Skin of body (tissue), 2 donors: Measurements from ENCODE around the gene RBP5. TPM values are rescaled to one million over a fixed set of nuclear protein-coding genes. Genes with fewer than 3 reads are reported as not detected.

ENCODE experiments used
- DNase-seq: peaks from one replicate; lab custom pipeline; 2025; lab: John Stamatoyannopoulos, UW
- total RNA-seq: library from RNA; depleted of rRNA; stranded (reverse); fragments of >200 nt; gene quantifications from one replicate; pipeline ENCODE4 v1.2.3, GENCODE V29; 2014

The RBP5 gene
- total RNA-seq, 1 donor from 2014 or later: 1.4 TPM

DNA sequence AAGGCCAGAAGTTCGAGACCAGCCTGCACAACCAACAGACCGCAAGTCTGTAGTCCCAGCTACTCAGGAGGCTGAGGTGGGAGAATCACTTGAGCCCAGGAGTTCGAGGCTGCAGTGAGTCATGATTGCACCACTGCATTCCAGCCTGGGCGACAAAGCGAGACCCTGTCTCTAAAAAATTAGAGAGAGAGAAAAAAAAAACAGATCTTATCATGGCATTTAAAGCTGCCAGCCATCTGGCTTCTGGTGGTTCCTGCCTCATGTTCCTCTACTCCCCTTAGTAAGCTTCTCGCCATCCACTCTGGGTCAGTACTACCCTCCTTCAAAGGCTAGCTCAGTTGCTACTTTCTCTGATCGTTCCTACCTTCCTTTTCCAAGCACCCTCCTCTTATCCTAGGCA lies 17.5 kb upstream of the RBP5 start:
- DNase-seq: no peak

DNA sequence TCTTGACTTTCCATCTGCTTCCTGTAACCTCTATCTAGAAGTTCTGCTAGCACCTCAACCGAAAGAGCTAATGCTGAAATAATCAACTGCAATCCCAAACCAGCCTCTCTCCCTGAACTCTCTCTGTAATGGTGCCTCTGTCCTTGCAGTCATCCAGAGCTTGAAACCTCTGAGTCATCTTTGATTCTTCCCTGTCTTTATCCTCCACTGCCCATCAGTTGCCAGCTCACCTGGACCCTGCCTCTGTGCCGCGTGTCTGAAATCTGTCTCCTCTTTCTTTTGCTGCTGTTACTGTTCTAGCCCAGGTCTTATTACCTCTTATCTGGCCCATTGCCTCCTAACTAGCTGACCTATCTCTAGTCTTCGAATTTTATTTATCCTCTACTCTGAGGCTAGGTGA lies 17.0 kb upstream of the RBP5 start:
- DNase-seq: no peak

DNA sequence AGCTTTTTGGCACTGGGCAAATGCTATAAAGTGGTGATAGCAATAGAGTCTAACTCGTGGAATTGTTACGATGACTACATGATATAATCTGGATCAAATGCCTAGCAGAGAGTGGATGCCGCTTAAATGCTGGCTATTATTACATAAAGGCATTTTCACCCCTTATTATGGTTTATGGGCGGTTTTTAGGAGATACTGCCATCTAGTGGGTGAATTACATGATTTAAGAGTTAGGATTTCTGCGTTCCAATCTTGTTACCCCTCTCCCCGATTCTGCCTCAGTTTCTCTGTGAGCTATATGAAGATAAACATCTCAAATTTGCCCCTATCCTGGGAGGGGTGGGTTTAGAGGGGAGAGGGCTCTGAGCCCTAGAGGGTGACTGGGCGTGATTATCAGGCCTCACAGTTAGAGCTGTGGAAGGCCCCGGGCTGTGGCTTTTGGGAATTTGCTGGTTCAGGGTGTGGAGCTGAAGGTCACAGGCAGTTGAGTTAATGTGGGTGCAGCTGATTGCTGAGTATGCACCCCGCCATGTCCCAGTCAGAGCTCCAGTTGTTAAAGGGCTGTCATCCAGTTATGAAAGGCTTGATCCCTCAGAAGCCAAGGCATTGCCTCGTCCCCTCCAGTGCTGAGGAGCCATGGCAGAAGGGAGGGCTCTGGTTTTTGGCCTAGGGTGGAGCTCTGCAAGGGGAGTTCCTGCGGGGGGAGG lies 15.9 kb upstream of the RBP5 start:
- DNase-seq: no peak

DNA sequence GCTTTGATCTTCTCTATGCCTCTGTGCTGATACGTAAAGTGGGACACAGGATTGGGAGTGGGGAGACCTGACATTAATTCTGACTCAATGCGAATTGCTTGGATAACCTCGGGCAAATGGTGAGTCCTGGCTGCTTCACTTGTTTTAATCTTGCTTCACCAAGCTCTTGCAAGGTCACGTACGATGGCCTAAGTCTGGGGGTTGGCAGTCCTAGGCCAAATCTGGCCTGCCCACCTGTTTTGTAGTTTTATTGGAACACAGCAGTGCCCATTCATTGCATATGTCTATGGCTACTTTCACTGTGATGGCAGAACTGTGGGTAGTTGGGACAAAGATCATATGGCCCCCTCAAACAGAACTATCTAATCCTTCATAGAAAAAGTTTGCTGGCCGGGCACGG lies 14.9 kb upstream of the RBP5 start:
- no peak for DNase-seq

DNA sequence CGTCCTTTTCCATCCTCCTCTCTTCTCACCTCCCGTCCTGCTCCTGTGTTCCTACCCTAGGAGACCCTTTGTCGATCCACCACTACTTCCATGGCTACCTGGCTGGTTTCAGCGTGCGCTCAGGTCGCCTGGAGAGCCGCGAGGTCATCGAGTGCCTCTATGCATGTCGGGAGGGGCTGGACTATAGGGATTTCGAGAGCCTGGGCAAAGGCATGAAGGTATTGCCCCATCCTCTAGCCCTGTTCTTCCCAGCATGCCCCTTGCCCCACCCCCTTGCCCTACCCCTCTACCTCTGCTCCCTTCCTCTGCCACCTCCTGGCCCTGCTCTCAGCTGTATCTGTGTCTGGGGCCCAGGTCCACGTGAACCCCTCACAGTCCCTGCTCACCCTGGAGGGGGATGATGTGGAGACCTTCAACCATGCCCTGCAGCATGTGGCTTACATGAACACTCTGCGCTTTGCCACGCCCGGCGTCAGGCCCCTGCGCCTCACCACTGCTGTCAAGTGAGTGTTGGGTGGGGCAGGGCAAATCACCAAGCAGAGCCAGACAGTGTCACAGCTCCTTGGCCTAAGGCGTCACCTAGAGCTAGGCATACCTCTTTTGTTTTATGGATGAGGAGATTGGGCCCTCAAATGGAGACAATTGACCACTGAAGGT lies 14.2 kb upstream of the RBP5 start:
- no peak for DNase-seq

DNA sequence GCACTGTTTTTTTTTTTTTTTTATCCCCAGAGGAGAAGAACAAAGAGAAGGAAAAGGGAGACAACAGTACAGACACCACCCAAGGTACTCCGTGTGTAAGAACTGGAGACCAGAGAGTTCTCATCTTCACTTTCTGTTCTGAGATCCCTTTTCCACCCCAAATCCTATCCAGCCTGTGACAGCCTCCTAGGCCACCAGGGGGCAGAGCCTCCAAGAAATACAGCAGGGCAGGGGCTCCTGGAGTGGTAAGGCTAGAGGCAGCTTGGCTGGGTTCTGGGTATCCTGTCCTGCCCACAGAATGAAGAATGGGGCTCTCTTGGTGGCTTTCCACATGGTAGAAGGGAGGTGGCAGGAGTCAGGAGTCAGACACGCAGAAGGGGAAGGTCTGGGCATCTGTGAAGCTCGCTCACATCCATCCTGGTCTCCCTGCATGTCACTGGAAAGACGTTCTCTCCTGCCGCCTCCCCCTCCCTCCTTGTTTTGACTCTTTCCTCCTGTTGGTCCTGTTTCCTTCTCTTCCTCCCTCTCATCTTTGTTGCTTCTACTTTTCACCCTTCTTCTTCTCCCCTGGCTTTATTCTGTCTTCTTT lies 13.5 kb upstream of the RBP5 start:
- DNase-seq: no peak

DNA sequence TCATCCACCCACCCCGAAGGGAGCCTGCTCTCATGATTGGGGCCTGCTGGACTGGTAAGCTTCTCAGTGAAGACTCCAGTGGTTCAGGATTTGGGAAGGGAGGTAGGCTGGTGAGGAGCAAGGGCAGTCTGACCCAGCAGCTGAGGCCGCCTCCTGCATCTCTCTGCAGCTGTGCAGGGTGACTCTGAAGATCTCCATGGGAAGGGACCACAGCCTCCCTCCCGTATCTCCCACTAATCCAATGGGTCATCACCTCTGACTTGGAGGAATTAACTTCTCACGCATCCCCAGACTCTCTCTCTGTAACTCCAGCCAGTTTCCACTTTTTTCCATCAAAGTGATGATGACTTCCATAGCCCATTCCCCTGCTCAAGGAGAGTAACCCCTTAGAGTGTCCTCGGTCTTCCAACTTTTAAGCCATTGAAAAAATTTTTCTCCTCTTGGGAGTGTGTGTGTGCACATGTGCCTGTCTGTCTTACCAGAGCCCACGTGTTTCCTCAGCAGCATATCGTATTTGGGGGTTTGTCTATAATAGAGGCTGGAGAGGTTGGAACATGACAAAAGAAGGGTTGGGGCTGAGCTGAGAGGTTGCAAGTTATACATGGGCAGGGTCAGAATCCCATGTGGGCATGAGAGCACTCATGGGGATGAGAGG lies 12.8 kb upstream of the RBP5 start:
- DNase-seq: no peak

DNA sequence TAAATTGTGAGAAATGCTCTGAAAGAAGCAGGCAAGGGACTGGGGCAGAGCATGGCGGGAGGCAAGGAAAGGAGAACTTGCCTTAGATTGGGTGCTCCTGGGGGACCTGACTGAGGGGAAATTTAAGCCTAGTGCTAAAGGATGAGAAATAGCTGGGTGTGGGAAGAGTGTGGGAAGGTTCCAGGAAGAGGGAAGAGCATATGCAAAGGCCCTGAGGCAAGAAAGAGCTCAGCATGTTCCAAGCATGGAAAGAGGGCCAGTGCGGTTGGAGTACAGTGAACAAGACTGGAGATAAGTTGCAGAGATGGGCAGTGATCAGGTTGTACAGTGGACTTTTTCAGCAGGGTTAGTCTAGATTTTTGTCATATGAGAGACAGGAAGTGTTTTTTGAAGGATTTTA lies 10.5 kb upstream of the RBP5 start:
- no peak for DNase-seq

DNA sequence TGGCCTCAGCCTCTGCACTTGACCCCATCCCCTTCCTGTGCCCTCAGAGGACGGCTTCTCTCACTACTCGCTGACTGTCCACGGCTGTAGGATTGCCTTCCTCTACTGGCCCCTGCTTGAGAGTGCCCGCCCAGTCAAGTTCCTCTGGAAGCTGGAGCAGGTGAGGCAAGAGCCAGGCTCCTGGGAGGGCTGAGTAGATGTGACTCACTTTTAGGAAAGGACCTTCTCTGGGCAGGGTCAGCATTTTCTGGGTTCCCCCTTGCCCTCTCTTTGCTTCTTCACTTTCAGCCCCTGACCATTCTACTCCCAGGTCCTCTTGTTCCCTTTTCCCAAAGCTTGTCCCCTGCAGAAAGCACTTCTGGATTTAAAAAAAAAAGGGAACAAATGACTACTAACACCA lies 9.2 kb upstream of the RBP5 start:
- no peak for DNase-seq

DNA sequence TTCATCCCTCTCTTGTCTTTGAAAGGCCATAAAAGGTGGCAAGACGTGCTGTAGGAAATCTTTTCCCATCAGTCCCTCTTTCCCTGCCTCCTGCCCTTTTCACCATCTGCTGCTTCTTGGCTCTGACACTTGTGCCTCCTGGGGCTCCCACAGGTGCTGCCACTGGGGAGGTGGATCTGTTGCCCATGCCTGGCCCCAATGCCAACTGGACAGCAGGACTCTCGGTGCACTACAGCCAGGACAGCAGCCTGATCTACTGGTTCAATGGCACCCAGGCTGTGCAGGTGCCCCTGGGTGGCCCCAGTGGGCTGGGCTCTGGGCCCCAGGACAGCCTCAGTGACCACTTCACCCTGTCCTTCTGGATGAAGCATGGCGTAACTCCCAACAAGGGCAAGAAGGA lies 8.0 kb upstream of the RBP5 start:
- DNase-seq: no peak

DNA sequence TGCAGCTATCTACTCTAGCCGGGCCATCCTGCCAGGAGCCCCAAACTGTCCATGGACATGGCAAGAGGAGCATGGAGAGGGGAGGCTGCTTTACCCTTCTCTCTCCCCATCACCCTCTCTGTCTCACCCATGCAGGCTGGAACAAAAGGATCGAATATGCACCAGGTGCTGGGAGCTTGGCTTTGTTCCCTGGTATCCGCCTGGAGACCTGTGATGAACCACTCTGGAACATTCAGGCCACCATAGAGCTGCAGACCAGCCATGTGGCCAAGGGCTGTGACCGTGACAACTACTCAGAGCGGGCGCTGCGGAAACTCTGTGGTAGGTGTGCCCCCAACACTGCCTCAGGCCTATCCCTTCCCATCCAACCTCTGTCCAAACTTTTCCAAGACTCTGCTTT lies 7.4 kb upstream of the RBP5 start:
- DNase-seq: no peak

DNA sequence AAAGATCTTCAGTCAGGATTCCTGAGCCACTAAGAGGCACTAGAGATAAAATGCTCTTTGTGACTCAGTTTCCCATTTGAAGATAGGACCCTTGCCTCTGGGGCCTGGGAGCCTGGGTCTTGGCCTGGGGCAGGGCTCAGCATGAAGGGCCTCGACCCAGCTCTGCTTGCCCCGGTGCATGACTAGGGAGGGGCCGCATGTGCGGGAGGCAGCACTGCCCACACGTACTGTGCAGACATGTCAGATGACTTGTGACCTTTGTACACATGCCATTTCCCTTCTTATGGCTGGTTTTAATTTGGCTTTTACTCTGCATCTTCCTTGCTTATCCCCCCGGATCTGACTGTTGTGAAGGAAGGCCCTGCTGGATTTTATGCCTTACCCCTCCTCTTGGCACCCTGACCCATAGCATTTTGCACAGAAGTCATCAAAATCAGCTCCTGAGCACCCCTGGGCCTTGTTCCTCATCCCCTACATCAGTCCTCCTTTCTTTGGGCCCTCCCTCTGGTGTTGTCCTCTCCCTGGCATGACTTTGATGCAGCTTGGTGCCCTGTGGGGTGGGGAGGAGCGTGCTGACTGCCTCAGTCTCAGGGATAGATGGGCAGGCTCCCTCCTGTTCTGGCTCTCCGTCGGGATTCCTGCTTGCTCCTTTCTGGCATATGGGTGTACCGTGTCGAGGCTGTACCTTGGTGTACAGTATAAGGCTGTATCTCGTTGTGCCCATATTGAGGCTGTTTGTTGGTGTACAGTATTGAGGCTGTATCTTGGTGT lies 5.9 kb upstream of the RBP5 start:
- no peak for DNase-seq

DNA sequence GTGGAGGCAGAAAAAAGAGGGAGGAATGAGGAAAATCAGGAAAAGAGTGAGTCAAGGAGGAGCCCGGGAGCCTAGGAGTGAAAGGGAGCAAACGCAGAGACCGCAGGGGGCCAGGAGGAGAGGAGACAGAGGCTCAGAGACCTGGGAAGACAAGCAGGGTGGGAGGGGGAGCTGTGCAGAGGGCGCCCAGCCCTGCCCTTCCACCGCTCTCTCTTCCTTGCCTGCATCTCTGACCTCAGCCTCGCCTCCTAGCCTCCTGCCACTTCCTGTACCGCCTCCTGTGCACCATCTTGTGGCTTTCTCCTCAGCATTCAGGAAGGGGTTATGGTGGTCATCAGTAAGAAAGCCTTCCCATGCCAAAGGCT lies 2.8 kb upstream of the RBP5 start:
- DNase-seq: no peak

DNA sequence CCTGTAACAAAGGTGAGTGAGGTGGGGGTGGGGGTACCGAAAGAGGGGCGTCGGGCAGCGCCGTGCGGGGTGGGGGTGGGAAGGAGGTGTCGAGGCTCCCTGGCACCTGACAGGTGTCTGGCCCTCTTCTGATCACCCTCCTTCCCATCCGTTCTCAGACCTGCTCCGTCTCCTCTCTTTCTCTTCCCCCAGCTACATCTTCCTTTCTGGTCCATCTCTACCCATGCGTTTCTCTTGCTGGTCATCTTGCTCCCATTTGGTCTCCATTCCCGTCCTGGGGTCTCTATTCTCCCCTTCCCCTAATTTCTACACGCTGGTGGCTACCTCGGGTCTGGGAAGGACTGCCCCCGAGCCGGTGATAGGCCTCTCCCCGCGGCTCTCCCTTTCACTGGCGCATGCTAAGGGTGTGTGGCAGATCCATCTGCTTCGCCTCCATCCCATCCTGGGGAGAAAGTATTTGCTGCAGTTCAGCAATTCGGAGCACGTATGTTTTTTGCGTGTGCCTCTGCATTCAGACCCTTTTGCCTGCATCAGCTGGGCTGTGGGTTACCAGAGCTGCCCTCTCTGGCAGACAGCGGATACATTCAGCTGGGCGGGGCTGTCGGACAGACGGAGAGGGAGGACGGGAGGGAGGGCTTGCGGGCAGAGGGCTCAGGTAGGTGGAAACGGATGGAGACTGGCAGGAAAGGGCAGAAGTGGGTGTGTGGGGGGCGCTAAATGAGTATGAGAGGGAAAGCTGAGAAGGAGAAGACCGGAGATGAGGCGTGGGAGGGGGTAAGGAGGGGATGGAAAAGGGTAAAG lies 2.2 kb upstream of the RBP5 start:
- peak; percentile 17 for DNase-seq

DNA sequence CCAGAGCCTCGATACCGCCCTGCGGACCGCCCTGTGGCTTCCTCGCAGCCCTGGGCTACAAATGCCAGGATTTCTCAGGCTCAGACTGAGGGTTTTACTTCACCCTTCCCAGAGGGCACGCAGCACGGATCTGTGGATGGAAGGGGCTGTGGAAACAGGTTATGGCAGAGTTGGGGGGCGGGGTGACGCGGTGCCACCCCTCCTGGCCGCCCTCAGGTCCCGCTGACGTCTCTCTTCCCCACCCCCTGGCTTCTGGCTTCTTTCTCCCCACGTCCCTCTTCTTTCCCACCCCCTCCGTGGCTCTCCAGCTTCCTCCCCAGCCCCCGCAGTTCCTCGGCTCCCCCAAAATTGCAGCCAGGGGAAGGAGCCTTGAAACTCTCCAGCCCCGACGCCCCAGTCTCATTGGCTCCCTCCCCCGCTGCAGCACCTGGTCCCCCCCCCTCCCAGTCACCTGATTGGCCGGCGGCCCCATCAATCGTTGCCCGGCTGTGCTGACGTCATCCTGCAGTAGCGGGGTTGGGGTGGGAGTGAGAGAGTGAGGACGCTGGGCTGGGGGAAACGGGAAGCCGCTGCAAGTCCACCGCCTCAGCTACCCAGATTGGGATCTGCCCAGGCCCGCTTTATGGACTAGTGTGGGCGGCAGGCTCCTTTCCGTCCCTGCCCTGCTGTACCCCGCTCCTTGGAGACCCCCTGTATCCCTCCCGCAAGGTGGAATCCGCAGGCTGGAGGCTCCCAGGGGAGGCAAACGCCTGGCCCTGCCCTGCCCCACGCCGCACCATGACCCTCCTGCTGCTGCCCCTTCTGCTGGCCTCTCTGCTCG lies 1.4 kb upstream of the RBP5 start, which contains the start of gene CLSTN3:
TSS of gene CLSTN3 (plus strand) at position 500 of the 820 bp plus-strand sequence. CDS start at position 778, 278 bp downstream.
- DNase-seq: peak; percentile 65

DNA sequence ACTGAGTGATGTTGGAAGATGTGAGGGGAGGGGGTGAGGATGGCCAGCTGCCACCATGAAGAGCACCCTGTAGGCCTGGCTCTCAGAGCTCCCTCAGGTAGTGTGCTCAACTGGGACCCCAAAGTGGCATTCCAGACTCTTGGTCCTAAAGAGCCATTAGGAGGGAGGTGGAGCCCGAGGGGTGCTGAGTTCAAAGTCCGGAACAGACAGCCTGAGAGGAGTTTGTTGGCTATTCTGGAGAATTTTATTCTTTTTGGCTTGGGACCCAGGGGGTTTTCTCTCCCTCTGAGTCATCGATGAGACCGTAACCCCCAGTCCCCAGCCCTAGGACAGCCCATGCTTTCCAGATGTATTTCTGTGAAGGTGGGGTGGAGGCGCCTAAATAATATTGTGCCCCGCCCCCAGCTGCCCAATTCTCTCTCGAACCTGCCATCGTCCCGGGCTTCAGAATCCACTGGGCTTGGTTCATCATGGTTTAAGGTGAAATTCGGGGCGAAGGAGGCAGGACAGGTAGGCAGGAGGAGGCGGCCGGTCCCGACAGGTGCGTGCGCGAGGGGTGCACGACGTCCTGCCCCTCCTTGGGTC lies 690 bp upstream of the RBP5 start:
- DNase-seq: no peak

DNA sequence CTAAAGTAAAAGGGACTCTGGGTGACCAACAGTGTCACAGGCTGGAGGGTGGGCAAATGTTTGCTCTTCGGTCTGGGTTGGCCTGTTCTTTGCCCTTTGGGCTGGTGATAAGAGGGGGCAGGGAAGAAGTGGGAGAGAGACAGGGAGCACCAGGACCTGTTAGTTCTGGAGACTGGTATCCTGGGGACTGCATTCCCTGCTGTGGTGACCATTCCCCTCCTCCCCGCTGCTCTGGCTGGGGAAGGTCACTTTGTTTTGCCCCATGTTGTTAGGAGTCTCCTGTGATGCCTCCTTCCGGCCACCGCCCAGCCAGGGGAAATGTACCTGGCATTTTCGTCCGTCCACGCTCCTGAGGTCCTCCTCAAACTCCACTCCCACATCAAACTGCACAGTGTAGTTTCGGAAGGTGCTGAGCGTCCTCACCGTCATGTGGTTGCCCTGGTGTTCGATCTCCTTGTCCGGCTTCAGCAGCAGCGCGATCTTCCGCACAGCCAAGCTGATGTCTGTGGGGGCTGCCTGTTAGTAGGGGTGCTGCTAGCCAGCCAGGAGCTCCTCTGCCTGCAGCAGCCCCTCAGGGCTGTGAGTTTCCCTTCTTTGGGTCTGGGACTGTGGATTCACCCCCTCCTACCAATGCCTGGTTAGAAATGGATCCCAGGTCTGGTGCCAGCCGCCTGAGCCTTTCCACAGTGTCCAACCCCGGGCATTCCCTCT lies 618 bp downstream of the RBP5 start:
- no peak for DNase-seq

DNA sequence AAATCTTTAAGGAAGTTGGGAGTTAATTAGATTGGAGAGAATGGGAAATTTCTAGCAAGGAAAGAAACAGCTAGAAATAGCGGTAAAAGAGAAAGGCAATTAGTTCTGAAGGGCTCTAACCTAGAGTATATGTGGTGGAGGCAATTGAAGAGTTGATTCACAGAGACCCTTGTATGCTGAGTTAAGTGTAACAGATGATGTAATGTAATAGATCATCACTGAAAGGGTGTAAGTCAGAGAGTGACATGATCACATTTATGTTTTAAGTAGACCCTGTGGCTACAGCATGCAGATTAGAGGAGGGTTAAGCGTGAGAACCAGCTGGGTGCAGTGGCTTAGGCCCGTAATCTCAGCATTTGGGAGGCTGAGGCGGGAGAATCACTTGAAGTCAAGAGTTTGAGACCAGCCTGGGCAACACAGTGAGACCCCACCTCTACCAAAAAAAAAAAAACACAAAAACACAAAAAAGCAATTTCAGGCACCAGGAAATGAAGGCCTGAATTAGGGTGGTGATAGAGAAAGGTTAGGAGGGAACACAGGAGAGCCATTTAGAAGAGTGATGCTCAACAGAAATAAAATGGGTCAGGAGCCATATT lies 3.0 kb downstream of the RBP5 start:
- no peak for DNase-seq
